ENCODE measurements around the gene TGFBRAP1.

Gene TGFBRAP1

GRCh38 chr2:105361102-105361889 lies 31.8 kb upstream of the TGFBRAP1 start:
- no peak for TF ChIP-seq CTCF (IDR thresholded peaks at IDR 0.05; ENCODE audit: unreplicated experiment in 3 of 3)
- no peaks in the 10 kb centered on the region for H3K27me3 Mint-ChIP-seq (ENCODE audit: low read depth)
- no peak overlapping the region for H3K4me3 Mint-ChIP-seq
- peaks cover 65% of the 10 kb centered on the region for H3K36me3 Mint-ChIP-seq (ENCODE audit: low read depth)
- H3K9me3 Mint-ChIP-seq, result peaks cover 7% of the 10 kb centered on the region
- no peak overlapping the region for H3K27ac Mint-ChIP-seq
- peaks cover 4% of the 10 kb centered on the region for H3K4me1 Mint-ChIP-seq

GRCh38 chr2:105358593-105358992 lies 29.1 kb upstream of the TGFBRAP1 start:
- TF ChIP-seq CTCF (IDR thresholded peaks at IDR 0.05; ENCODE audit: unreplicated experiment in 3 of 3), result no peak
- Mint-ChIP-seq H3K27me3 (ENCODE audit: low read depth) (no peaks in the 10 kb centered on the region), H3K4me3 (no peak overlapping the region), H3K4me1 (peaks cover 4% of the 10 kb centered on the region), H3K27ac (no peak overlapping the region), H3K9me3 (peaks cover 7% of the 10 kb centered on the region), H3K36me3 (ENCODE audit: low read depth) (peaks cover 72% of the 10 kb centered on the region)

GRCh38 chr2:105357122-105357521 lies 27.6 kb upstream of the TGFBRAP1 start:
- Mint-ChIP-seq H3K4me1 (peaks cover 4% of the 10 kb centered on the region), H3K9me3 (peaks cover 7% of the 10 kb centered on the region), H3K4me3 (no peak overlapping the region), H3K36me3 (ENCODE audit: low read depth) (peaks cover 77% of the 10 kb centered on the region), H3K27me3 (ENCODE audit: low read depth) (no peaks in the 10 kb centered on the region), H3K27ac (no peak overlapping the region)
- no peak for TF ChIP-seq CTCF (IDR thresholded peaks at IDR 0.05; ENCODE audit: unreplicated experiment in 3 of 3)

GRCh38 chr2:105344704-105345345 lies 15.3 kb upstream of the TGFBRAP1 start:
- H3K4me1 Mint-ChIP-seq, result no peaks in the 10 kb centered on the region
- TF ChIP-seq CTCF (IDR thresholded peaks at IDR 0.05; ENCODE audit: unreplicated experiment in 3 of 3), result peak; percentile 41 to 58 (median 47)
- H3K27me3 Mint-ChIP-seq (ENCODE audit: low read depth), result no peaks in the 10 kb centered on the region
- peaks cover 49% of the 10 kb centered on the region for H3K36me3 Mint-ChIP-seq (ENCODE audit: low read depth)
- no peak overlapping the region for H3K27ac Mint-ChIP-seq
- H3K9me3 Mint-ChIP-seq, result no peaks in the 10 kb centered on the region
- no peak overlapping the region for H3K4me3 Mint-ChIP-seq

- Mint-ChIP-seq H3K36me3 (ENCODE audit: low read depth) (peaks cover 24% of the 10 kb centered on the region), H3K4me3 (peak overlapping the region; percentile 98 to 100 (median 98)), H3K9me3 (no peaks in the 10 kb centered on the region), H3K27me3 (ENCODE audit: low read depth) (no peaks in the 10 kb centered on the region), H3K27ac (peak overlapping the region in 2 of 3 experiments; percentile 46 to 100), H3K4me1 (peaks cover 27% of the 10 kb centered on the region)
- TF ChIP-seq CTCF (IDR thresholded peaks at IDR 0.05; ENCODE audit: unreplicated experiment in 3 of 3), result no peak
These were observed 9.9 kb upstream of the TGFBRAP1 start for GRCh38 chr2:105339414-105339813.

All from nephron (organoid).